ENCODE data around the gene PKNOX2.

PKNOX2 gene

DNA sequence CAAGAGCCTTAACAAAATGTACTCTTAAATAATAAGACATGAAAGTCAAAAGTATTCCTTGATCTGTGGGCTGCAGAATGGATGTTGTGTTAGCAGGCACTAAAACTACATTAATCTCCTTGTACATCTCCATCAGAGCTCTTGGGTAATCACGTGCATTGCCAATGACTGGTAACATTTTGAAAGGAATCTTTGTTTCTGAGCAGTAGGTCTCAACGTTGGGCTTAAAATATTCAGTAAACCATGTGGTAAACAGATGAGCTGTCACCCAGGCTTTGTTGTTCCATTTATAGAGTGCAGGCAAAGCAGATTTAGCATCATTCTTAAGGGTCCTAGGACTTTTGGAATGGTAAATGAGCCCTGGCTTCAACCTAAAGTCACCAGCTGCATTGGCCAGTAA is 152.9 kb downstream of the PKNOX2 start:
- no peak for DNase-seq

DNA sequence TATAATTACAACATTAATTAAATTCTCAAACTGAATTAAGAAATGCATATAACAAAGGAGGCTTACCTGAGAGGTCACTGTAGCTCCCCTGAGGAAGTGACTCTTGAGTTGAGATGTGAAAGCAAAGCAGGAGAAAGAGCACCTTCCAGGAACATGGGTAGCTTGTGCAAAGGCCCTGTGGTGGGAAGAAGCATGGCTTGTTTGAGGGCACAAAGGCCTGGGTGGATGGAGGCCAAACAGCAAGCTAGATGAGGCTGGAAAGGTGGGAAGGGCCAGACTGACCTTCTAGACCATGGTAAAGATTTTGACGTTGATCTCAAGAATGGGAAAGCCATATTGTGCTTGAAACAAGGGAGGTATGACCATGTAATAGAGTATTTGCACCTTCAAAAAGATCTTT is 155.1 kb downstream of the PKNOX2 start:
- no peak for DNase-seq

GRCh38 chr11:125320347-125321076 is 156.0 kb downstream of the PKNOX2 start:
- DNase-seq: peak; percentile 34

- no peak for DNase-seq
These were observed 157.7 kb downstream of the PKNOX2 start for GRCh38 chr11:125322289-125322688.

GRCh38 chr11:125325196-125325595 is 160.6 kb downstream of the PKNOX2 start:
- no peak for DNase-seq

GRCh38 chr11:125326126-125326525 is 161.6 kb downstream of the PKNOX2 start:
- no peak for DNase-seq

DNA sequence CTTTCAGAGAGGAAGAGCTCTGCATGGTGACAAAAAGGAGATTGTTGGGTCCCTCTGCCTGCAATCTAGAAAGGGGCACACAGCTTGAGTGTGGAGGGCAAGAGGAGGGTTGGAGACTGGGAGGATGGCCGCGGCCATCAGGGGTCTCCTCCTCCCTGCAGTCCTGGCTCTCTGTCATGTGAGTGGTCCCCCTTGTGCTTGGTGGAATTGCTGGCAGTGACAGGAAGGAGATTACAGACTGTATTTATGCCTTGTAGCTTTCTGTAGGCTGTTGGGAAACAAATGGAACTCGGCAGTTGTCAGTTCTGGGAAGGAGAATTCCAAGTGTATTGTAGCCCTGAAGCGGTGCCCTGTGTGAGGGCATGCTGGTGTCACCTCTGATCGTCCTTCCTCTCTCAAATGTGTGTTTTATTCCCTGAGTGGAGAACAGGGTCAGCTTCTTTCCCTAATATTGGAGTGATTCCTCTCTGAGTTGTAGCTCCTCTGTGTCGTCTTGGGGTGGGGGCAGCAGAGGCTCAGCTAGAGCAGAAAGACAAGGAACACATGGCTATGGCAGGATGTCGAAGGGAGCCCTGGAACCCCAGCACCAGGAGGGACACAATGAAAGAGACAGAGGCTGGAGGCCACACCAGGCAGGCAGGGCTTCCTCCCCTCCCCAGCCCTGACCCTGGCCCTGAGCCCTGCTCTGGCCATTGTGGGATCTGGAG is 163.1 kb downstream of the PKNOX2 start:
- DNase-seq: no peak

DNA sequence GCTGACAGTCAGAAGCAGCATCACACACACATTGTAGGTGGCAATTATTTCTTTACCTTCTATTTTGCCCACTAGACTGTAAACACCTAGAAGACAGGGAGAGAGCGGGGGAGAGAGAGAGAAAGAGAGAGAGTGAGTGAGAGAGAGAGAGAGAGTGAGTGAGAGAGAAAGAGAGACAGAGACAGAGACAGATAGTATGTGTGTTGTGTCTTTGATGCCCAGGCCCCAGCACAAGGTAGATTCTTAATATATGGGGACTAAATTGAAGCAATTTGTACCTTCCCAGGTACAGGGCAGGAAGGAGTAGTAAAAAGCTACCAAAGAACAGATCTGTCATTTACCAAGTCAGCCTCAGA is 163.7 kb downstream of the PKNOX2 start:
- no peak for DNase-seq

- no peak for DNase-seq
These were observed 165.2 kb downstream of the PKNOX2 start for GRCh38 chr11:125329786-125330185.

DNA sequence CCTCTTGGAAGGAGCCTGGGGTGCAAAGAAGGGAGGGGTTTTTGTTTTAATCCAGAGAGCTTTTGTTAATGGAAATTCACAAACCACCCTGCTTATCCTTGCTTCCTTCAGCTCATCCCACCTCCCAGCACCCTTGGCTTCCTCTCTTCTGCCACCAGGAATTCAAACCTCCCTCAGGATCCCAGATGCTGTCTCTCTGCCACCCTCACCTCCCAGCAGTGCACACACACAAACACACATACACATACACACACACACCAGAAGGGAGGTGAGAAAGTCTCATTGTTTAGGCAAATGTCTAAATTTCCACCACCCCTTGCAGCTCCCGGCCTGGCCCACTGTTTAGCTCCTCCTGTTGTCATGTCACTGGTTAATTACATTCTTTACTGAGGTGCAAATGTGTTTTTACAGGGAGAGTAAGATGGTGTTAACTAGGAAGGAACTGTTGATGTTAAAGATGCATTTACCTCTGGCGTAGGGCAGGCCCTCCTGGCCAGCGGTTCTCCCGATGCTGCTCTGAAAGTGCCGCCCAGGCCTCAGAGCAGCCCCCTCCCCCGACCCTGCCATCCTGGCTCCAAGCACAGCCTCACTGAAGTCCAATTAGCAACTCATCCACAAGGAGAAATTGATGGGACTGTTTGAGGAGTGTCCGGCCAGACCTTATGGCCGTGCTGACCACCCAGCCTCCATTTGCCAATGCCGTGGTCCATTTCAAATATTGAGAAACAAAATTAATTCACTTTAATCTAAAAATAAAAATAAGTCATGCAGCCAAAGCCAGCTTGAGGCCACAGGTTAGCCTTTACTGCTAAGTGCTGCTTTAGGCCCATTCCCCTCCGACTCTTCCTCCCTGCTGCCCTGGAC is 166.1 kb downstream of the PKNOX2 start:
- DNase-seq: no peak

- DNase-seq: no peak
These were observed 166.9 kb downstream of the PKNOX2 start for GRCh38 chr11:125331357-125332035.

- DNase-seq: no peak
These were observed 168.3 kb downstream of the PKNOX2 start for GRCh38 chr11:125332821-125333220.

- no peak for DNase-seq
These were observed 169.0 kb downstream of the PKNOX2 start for GRCh38 chr11:125333354-125334073.

DNA sequence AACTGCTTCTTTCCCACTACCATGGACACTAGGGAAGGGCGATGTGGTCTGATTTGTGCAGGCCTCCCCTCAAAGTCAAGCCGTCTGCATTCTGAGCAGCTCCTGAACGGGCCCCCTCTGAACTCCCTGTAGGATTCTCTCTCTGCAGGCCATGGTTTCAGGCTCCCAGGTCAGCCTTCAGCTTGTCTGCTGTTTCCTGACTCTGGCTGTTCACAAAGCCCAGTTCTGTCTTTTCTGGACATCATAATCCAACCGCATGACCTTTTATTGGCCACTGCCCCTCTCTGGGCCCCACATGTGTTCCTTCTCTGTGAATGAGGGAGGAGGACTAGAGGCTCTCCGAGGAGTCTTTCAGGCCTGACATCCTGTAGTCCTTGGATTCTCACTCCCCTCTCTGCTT is 170.6 kb downstream of the PKNOX2 start:
- no peak for DNase-seq

DNA sequence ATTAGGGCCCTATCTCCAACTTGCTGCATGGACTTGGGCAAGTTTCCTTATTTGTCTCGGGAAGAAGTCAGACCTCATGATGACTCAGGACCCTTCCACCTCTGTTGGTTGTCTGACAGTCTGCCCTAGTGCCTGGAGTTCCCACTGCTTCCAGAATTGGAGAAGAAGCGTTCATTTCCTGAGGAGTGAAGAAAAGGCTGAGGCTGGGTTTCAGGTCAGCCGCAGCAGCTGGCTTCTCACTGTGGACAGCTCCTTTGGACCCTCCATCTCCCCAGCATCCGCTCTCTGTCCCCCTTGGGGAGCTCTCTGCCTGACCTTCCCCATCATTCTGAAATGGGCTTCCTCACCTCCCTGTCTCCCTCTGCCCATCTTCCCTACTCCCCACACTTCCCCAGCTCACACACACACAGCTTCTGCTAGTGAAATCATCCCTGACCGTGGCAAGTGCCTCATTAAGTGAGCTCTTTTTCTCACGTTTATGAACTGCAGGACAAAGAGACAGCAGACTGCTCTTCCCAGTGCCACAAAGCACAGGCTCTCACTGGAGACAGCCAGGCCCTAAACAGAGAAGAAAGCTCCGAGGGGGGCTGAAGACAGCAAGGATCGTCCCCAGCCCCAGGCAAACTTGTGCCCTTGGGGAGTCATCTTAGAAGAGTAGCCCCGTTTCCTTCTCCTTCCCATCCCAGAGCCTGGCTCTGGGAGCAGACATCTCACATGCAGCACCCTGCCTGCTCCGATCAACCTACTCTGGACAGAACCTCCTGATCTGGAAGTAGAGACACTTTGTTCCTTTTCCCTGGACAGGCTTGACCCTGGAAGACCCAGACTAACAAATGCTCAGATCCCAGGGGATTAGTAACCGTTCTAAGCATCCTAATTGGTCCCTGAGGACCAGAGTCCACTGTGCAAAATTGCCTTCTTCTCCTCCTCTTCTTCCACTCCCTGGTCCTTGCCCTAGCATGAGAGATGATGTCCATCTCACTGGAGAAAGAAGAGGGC is 173.6 kb downstream of the PKNOX2 start:
- DNase-seq: no peak

DNA sequence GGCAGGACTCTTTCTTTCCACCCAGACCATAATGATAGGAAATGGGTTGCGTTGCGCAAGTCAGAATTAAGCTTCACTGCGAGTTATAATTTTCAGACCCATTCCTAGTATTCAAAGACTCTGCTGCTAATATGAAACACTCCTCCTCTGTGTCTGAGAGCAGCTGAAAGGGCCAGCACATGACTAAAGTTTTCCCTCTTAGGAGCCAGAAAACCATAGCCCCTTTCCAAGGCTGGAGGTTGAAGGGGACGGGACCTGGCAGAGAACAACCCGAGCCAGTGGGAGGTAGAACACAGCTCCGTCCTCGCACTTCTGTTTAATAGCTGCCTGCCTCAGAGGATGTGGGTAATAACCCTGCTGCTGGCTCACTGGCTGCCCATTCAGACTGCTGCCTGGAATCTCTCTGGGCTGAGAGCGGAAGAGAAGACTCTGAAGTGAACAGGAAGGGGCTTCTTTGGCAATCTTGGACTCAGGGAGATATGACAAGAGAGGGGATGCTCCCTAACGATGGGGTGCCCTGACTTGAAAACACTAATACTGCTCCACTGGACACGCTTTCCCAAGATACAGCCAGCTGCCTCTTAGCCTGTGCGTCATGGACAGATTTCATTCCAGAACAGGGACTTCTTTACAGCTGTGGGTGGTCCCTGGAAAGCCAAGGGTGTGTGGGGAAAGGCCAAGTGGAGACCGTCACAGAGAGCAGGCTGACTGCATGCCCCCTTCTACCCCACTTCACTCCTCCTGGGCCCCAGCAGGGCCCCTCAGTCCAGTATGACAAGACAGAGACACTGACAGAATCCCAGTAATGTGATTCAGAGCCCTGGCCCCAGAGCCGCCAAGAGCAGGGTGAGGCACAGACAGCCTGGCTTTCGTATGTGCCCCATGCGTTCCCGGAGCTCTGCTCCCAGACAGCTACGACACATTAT is 174.6 kb downstream of the PKNOX2 start:
- DNase-seq: no peak

DNA sequence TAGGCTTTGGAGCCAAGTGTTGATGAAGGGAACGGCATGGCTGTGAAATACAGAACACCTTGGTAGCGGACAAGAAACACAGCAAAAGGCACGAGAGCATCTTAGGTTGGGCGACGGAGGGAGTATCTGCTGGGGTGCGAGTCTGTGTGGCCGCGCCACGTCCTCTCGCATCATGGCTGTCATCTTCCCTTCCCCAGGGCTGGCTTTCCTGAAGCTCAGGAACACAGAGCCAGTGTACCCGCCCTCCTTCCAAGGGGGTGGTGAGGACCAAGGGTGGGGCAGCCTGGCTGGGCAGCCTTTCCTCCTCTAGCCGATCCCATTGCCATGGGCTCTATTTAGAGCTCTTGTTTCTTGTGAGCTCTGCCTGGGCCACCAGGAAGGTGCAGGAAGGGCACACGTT is 177.1 kb downstream of the PKNOX2 start:
- DNase-seq: no peak

GRCh38 chr11:125342281-125342930 is 177.9 kb downstream of the PKNOX2 start:
- DNase-seq: no peak

- DNase-seq: no peak
These were observed 178.7 kb downstream of the PKNOX2 start for GRCh38 chr11:125343086-125343717.
